Uterus (tissue), 2 donors: Measurements from ENCODE around the gene CAMTA1.

Experiments
- CTCF ChIP-seq, 4 experiments: fragments of 200-600 bp in 2 of 4; fragments of 450-650 bp in 2 of 4; sonication (generic) in 2 of 4; IDR thresholded peaks; one replicate each; pipeline ENCODE4 v1.5.1; 2016 to 2019; ENCODE audit warnings: antibody characterized with exemption in 4 of 4, mild to moderate bottlenecking in 2 of 4, moderate library complexity in 1 of 4
- POLR2A ChIP-seq, 2 donors: fragments of 450-650 bp; IDR thresholded peaks; one replicate each; pipeline ENCODE4 v1.6.1; 2016; ENCODE audit warnings: antibody characterized with exemption in 2 of 2, mild to moderate bottlenecking in 1 of 2, moderate library complexity in 1 of 2

GRCh38 chr1:7234471-7234755 is 449.2 kb downstream of the CAMTA1 start:
- no peak for TF ChIP-seq CTCF (IDR thresholded peaks at IDR 0.05)
- no peak for TF ChIP-seq POLR2A (IDR thresholded peaks at IDR 0.05)
